Nephron (organoid): Measurements from ENCODE around the gene STAT4.
A peak's percentile ranks its signal among the peaks of the same experiment; 100 is the strongest.

Experiments used
- H3K27ac Mint-ChIP-seq, 3 experiments: 2 replicates each; pipeline ENCODE4 v1.8.0; 2020; ENCODE audit warnings: mixed read lengths in 3 of 3, mild to moderate bottlenecking in 2 of 3, moderate library complexity in 1 of 3
- H3K27me3 Mint-ChIP-seq: 2 replicates; pipeline ENCODE4 v1.8.0; 2021; ENCODE audit warnings: low read depth, mild to moderate bottlenecking, moderate library complexity, mixed read lengths
- H3K36me3 Mint-ChIP-seq: 2 replicates; pipeline ENCODE4 v1.8.0; 2020; ENCODE audit warnings: low read depth, mixed read lengths
- H3K4me1 Mint-ChIP-seq: 2 replicates; pipeline ENCODE4 v1.8.0; 2020; ENCODE audit warnings: mixed read lengths
- H3K4me3 Mint-ChIP-seq, 3 experiments: 2 replicates each; pipeline ENCODE4 v1.8.0; 2020; ENCODE audit warnings: mild to moderate bottlenecking in 3 of 3, mixed read lengths in 3 of 3, moderate library complexity in 2 of 3
- H3K9me3 Mint-ChIP-seq: 2 replicates; pipeline ENCODE4 v1.8.0; 2020; ENCODE audit warnings: mixed read lengths
- TF ChIP-seq, protein P1 (sequence below), 3 experiments: fragments of 200-600 bp; sonication (generic); IDR thresholded peaks; one replicate each; pipeline ENCODE4 v1.5.0; 2021; ENCODE audit warnings: antibody characterized with exemption in 3 of 3; ENCODE audit not compliant: unreplicated experiment in 3 of 3

The STAT4 gene

DNA sequence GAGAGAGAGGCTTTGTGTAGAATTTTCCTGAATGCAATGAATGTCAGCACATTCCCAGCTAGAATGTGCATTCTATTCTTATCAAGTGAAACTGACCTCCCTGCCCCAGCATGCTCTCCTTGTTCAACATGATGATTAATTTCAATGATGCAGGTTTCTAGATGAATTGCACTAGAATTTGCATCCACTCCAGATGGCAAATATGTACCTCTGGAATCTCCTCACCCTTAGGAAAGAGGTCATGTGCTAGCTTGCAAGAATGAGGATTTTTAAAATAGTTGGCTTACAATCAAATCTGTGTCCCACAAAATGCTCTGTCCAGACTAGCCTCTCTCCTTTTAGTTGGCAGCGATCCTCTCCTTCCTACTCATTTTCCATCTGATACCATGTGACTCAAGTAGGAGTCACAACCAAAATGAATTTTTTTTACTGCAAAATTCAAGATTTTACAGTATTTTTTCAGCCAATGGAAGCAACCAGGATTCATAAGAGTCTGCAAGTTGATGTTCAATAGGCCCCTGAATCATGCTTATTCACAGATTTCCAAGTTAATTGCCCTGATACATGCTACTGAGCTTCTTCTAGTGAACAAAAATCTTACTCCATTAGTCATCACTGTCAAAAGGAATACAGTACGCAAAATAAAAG lies 21.0 kb upstream of the STAT4 start:
- Mint-ChIP-seq H3K27me3 (peaks cover 4% of the 10 kb centered on the region), H3K27ac (peak overlapping the region in 2 of 3 experiments; percentile 47 to 83), H3K4me1 (peaks cover 43% of the 10 kb centered on the region), H3K9me3 (no peaks in the 10 kb centered on the region), H3K4me3 (no peak overlapping the region), H3K36me3 (no peaks in the 10 kb centered on the region)
- TF ChIP-seq, protein P1, sequence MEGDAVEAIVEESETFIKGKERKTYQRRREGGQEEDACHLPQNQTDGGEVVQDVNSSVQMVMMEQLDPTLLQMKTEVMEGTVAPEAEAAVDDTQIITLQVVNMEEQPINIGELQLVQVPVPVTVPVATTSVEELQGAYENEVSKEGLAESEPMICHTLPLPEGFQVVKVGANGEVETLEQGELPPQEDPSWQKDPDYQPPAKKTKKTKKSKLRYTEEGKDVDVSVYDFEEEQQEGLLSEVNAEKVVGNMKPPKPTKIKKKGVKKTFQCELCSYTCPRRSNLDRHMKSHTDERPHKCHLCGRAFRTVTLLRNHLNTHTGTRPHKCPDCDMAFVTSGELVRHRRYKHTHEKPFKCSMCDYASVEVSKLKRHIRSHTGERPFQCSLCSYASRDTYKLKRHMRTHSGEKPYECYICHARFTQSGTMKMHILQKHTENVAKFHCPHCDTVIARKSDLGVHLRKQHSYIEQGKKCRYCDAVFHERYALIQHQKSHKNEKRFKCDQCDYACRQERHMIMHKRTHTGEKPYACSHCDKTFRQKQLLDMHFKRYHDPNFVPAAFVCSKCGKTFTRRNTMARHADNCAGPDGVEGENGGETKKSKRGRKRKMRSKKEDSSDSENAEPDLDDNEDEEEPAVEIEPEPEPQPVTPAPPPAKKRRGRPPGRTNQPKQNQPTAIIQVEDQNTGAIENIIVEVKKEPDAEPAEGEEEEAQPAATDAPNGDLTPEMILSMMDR (IDR thresholded peaks at IDR 0.05; ENCODE audit: unreplicated experiment in 3 of 3): no peak

DNA sequence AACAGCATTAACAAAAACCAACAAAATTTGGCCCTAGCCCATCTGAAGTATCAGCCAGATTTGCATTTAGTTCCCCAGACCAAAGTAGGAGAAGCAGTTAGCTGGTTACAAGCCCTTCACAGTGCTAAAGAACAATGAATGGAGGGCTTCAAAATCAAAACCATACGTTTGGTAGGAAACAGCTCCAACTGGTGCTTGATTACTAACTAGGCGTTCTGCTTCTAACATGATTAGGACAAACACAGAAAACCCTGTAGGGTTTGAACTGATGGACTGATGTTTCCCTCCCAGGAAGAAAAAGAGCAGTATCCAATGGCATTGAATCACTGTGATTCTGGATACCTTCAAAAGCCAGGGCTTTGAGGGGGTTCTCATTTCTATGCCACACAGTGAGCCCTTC lies 20.5 kb upstream of the STAT4 start:
- Mint-ChIP-seq H3K27ac (peak overlapping the region in 2 of 3 experiments; percentile 60 to 83), H3K9me3 (no peaks in the 10 kb centered on the region), H3K27me3 (peaks cover 4% of the 10 kb centered on the region), H3K36me3 (no peaks in the 10 kb centered on the region), H3K4me1 (peaks cover 46% of the 10 kb centered on the region), H3K4me3 (no peak overlapping the region)
- TF ChIP-seq, protein P1 (IDR thresholded peaks at IDR 0.05; ENCODE audit: unreplicated experiment in 3 of 3): no peak

DNA sequence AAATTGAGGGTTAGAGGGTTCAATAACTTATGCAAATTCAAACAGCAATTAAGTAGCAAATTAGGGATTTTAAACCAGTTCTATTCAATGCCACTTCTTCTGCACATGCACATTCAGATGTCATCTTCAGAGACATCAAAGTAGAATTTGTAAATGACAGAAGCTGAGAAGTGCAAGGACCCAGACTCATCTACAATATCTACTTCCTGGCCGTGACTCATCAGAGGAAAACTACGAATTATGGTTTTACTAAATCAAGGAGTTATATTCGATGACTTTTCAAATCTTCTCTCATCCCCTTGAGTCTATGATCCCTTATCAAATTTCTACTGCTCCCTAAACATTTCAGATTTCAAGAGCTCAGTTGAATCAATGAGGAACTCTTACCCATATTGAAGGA lies 20.0 kb upstream of the STAT4 start:
- peaks cover 49% of the 10 kb centered on the region for H3K4me1 Mint-ChIP-seq
- TF ChIP-seq, protein P1 (IDR thresholded peaks at IDR 0.05; ENCODE audit: unreplicated experiment in 3 of 3): no peak
- peak overlapping the region in 2 of 3 experiments; percentile 60 to 83 for H3K27ac Mint-ChIP-seq
- no peaks in the 10 kb centered on the region for H3K36me3 Mint-ChIP-seq
- no peak overlapping the region for H3K4me3 Mint-ChIP-seq
- peaks cover 4% of the 10 kb centered on the region for H3K27me3 Mint-ChIP-seq
- H3K9me3 Mint-ChIP-seq: no peaks in the 10 kb centered on the region

DNA sequence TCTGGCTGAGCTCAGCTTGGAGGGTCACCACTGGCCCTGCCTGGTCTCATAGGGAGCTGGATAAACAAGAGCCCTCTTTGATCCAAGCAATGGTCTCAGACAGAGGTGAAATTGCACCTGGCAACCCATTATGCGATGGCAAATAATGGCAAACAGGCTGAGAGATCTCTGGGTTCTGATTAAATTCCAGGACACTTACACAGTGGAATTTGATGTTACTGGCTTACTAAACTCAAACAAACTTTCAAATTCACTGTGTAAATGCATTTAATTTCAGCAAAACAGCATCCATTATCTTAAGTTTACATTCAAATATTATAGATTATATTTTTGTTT lies 19.5 kb upstream of the STAT4 start:
- H3K27ac Mint-ChIP-seq: no peak overlapping the region
- no peaks in the 10 kb centered on the region for H3K27me3 Mint-ChIP-seq
- TF ChIP-seq, protein P1 (IDR thresholded peaks at IDR 0.05; ENCODE audit: unreplicated experiment in 3 of 3): no peak
- H3K9me3 Mint-ChIP-seq: no peaks in the 10 kb centered on the region
- H3K4me1 Mint-ChIP-seq: peaks cover 51% of the 10 kb centered on the region
- H3K4me3 Mint-ChIP-seq: no peak overlapping the region
- H3K36me3 Mint-ChIP-seq: no peaks in the 10 kb centered on the region

DNA sequence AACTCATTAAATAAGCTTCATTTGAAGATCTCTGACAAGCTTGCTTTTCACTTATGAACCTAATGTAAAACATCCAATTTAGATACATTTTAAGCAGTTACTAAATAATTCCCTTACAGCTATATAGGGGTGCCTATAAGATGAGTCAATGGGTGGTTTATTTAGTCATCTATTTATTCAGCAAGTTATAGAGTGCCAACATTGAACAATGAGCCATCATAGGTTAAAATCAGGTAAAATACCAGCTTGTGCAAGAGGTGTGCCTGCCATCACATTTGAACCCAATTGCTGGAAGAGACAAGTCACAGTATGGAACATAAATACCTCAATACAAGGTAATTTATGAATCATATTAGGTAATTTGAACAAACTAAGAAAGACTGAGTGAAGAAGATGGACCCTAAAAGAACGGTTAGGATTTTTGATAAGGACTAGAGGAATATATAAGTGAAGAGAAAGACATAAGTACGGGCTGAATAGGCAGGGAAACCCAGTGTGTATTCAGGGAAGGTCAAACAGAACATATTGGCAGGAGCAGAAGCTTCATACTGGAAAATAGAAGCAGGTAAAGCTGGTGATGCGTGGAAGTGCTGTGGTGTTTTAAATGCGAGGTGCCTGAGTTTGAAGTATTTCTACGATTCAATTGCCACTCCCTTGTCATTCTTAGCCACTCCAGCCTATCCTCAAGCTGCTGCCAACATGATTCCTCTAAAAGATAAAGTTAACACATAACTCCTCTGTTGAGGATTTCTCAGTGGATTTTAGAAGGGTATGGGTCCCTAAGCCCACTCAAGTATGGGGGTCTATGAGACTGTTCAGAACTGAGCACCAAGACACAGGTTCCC lies 18.9 kb upstream of the STAT4 start:
- Mint-ChIP-seq H3K9me3 (no peaks in the 10 kb centered on the region), H3K4me3 (no peak overlapping the region), H3K27me3 (peaks cover 3% of the 10 kb centered on the region), H3K27ac (no peak overlapping the region), H3K4me1 (peaks cover 52% of the 10 kb centered on the region), H3K36me3 (no peaks in the 10 kb centered on the region)
- TF ChIP-seq, protein P1 (IDR thresholded peaks at IDR 0.05; ENCODE audit: unreplicated experiment in 3 of 3): no peak
